H1 (cell line): ENCODE measurements around the gene FKBP2. TPM values are rescaled to one million over a fixed set of nuclear protein-coding genes. Genes with fewer than 3 reads are reported as not detected.

Experiments
- CTCF ChIA-PET: fragments of 300-600 bp; sonication (Branson Sonifier 250); formaldehyde crosslinking; loops from one replicate; lab custom pipeline; 2021; ENCODE audit not compliant: partially characterized antibody; lab: Charles Lee
- POLR2A ChIA-PET: fragments of 300-600 bp; sonication (Branson Sonifier 250); formaldehyde crosslinking; loops from one replicate; lab custom pipeline; 2021; ENCODE audit warnings: inconsistent platforms; ENCODE audit not compliant: partially characterized antibody; lab: Charles Lee
- DNase-seq, 2 experiments: peaks; one replicate each; pipeline versions ENCODE4 v3.0.0 to v3.0.0-alpha.2; 2010 to 2022; ENCODE audit warnings: low spot score in 2 of 2, low read depth in 1 of 2, mixed read lengths in 1 of 2
- FAIRE-seq: peaks from 2 replicates; lab custom pipeline; 2011; peaks lifted over from hg19 to GRCh38; lab: Jason Lieb, UNC
- H2AFZ ChIP-seq: 2 replicates; pipeline ENCODE4 v1.8.1; 2012; ENCODE audit warnings: low read length, inconsistent platforms
- H2AK5ac ChIP-seq: 2 replicates; pipeline ENCODE4 v1.6.1; 2013; ENCODE audit warnings: low read depth, low read length
- H2BK120ac ChIP-seq: replicated peaks from 2 replicates; pipeline ENCODE3; 2013; ENCODE audit warnings: low read depth, low read length, inconsistent platforms
- H2BK12ac ChIP-seq: 2 replicates; pipeline ENCODE4 v1.6.1; 2013; ENCODE audit warnings: low read depth, low read length
- H2BK15ac ChIP-seq: 2 replicates; pipeline ENCODE4 v1.6.1; 2013; ENCODE audit warnings: low read length
- H2BK20ac ChIP-seq: 2 replicates; pipeline ENCODE4 v1.6.1; 2013; ENCODE audit warnings: low read length
- H2BK5ac ChIP-seq: 2 replicates; pipeline ENCODE4 v1.6.1; 2013; ENCODE audit warnings: low read depth, low read length
- H3K14ac ChIP-seq: 2 replicates; pipeline ENCODE4 v1.6.1; 2013; ENCODE audit warnings: inconsistent platforms; ENCODE audit not compliant: insufficient read length
- H3K18ac ChIP-seq: 2 replicates; pipeline ENCODE4 v1.6.1; 2013; ENCODE audit warnings: low read length; ENCODE audit errors: extremely low read depth
- H3K23ac ChIP-seq: 2 replicates; pipeline ENCODE4 v1.6.1; 2013; ENCODE audit warnings: inconsistent platforms; ENCODE audit not compliant: insufficient read length
- H3K23me2 ChIP-seq: 2 replicates; pipeline ENCODE4 v1.6.1; 2013; ENCODE audit warnings: low read depth, low read length
- H3K27ac ChIP-seq: 2 replicates; pipeline ENCODE4 v1.6.1; 2011; ENCODE audit warnings: low read depth, low read length, inconsistent platforms
- H3K27me3 ChIP-seq, 4 experiments: replicated peaks in 1 of 4; 1 replicate in 1 of 4; 2 replicates in 3 of 4; pipeline versions ENCODE4 v1.6.1 to v1.8.1; 2011 to 2013; ENCODE audit warnings: low read length in 3 of 4, mild to moderate bottlenecking in 3 of 4, inconsistent platforms in 2 of 4, mixed read lengths in 2 of 4, moderate library complexity in 1 of 4; ENCODE audit not compliant: control insufficient read depth in 3 of 4, insufficient read depth in 3 of 4; ENCODE audit errors: extremely low read depth in 1 of 4
- H3K36me3 ChIP-seq, 4 experiments: 2 replicates each; pipeline versions ENCODE4 v1.6.1 to v1.8.1; 2011 to 2013; ENCODE audit warnings: mild to moderate bottlenecking in 4 of 4, low read length in 3 of 4, moderate library complexity in 2 of 4, control low read depth in 1 of 4, inconsistent platforms in 1 of 4; ENCODE audit not compliant: insufficient read depth in 4 of 4, control insufficient read depth in 2 of 4
- H3K4ac ChIP-seq: replicated peaks from 2 replicates; pipeline ENCODE3; 2013; ENCODE audit warnings: low read length, low read depth, mixed read lengths, inconsistent platforms; ENCODE audit not compliant: insufficient read length
- H3K4me1 ChIP-seq, 4 experiments: replicated peaks in 1 of 4; 1 replicate in 1 of 4; 2 replicates in 3 of 4; pipeline versions ENCODE4 v1.6.1 to v1.8.1; 2011 to 2013; ENCODE audit warnings: low read length in 3 of 4, inconsistent platforms in 2 of 4, mixed read lengths in 1 of 4; ENCODE audit not compliant: insufficient read depth in 4 of 4, control insufficient read depth in 3 of 4
- H3K4me2 ChIP-seq, 2 experiments: 2 replicates each; pipeline versions ENCODE4 v1.6.1 to v1.8.1; 2011 to 2013; ENCODE audit warnings: low read depth in 2 of 2, low read length in 2 of 2, control low read depth in 1 of 2, inconsistent platforms in 1 of 2, mild to moderate bottlenecking in 1 of 2; ENCODE audit not compliant: insufficient read depth in 1 of 2
- H3K4me3 ChIP-seq, 4 experiments: fragments of 200-600, 300-600 bp in 1 of 4; sonication (generic), shearing (Covaris generic), sonication (Bioruptor Twin) in 1 of 4; 2 replicates each; pipeline versions ENCODE4 v1.5.1 to v1.8.1; 2011 to 2016; ENCODE audit warnings: low read length in 4 of 4, low read depth in 3 of 4, control low read depth in 2 of 4, inconsistent platforms in 2 of 4, mild to moderate bottlenecking in 2 of 4, mixed read lengths in 1 of 4, moderate library complexity in 1 of 4; ENCODE audit not compliant: insufficient read depth in 2 of 4; ENCODE audit errors: extremely low read depth in 1 of 4
- H3K56ac ChIP-seq: replicated peaks from 2 replicates; pipeline ENCODE3; 2013; ENCODE audit warnings: low read depth, mild to moderate bottlenecking, mixed read lengths, low read length, inconsistent platforms; ENCODE audit not compliant: insufficient read length
- H3K79me1 ChIP-seq: 2 replicates; pipeline ENCODE4 v1.6.1; 2013; ENCODE audit warnings: low read depth, low read length, control low read depth
- H3K79me2 ChIP-seq, 2 experiments: 2 replicates each; pipeline versions ENCODE4 v1.6.1 to v1.8.1; 2012 to 2013; ENCODE audit warnings: low read length in 2 of 2, mild to moderate bottlenecking in 2 of 2, inconsistent platforms in 1 of 2; ENCODE audit not compliant: insufficient read depth in 2 of 2, control insufficient read depth in 1 of 2
- H3K9ac ChIP-seq, 4 experiments: replicated peaks in 1 of 4; 1 replicate in 1 of 4; 2 replicates in 3 of 4; pipeline versions ENCODE4 v1.6.1 to v1.8.1; 2011 to 2013; ENCODE audit warnings: low read depth in 3 of 4, low read length in 3 of 4, control low read depth in 2 of 4, mild to moderate bottlenecking in 2 of 4, moderate library complexity in 2 of 4, inconsistent platforms in 1 of 4; ENCODE audit errors: extremely low read depth in 1 of 4
- H3K9me3 ChIP-seq, 2 experiments: 2 replicates each; pipeline versions ENCODE4 v1.6.1 to v1.8.1; 2012 to 2013; ENCODE audit warnings: mild to moderate bottlenecking in 2 of 2, moderate library complexity in 2 of 2, control low read depth in 1 of 2, inconsistent platforms in 1 of 2, low read depth in 1 of 2, low read length in 1 of 2, mixed read lengths in 1 of 2; ENCODE audit not compliant: insufficient read depth in 2 of 2
- H4K20me1 ChIP-seq, 2 experiments: replicated peaks in 1 of 2; 2 replicates each; pipeline versions ENCODE3 to v1.8.1; 2011 to 2013; ENCODE audit warnings: inconsistent platforms in 2 of 2, low read length in 2 of 2, mild to moderate bottlenecking in 1 of 2; ENCODE audit not compliant: insufficient read depth in 2 of 2, control insufficient read depth in 1 of 2
- H4K5ac ChIP-seq: 2 replicates; pipeline ENCODE4 v1.6.1; 2013; ENCODE audit warnings: low read length, low read depth, mixed read lengths, inconsistent platforms; ENCODE audit not compliant: insufficient read length
- H4K8ac ChIP-seq: 2 replicates; pipeline ENCODE4 v1.8.0; 2013; ENCODE audit warnings: mild to moderate bottlenecking, moderate library complexity, low read length, inconsistent platforms; ENCODE audit not compliant: insufficient read depth; ENCODE audit errors: extremely low read depth
- H4K91ac ChIP-seq: replicated peaks from 2 replicates; pipeline ENCODE3; 2013; ENCODE audit warnings: low read length, mixed read lengths, inconsistent platforms; ENCODE audit not compliant: insufficient read length
- MAX ChIP-seq: IDR thresholded peaks from 2 replicates; pipeline ENCODE4 v1.6.1; 2012; ENCODE audit warnings: inconsistent platforms
- SIRT6 ChIP-seq: IDR thresholded peaks from one replicate; pipeline ENCODE4 v1.7.1; 2012; ENCODE audit warnings: low read length, inconsistent platforms
- SP1 ChIP-seq: IDR thresholded peaks from 2 replicates; pipeline ENCODE4 v1.6.1; 2011; ENCODE audit warnings: low read depth, low read length
- USF2 ChIP-seq: IDR thresholded peaks from 2 replicates; pipeline ENCODE4 v1.6.1; 2011; ENCODE audit warnings: low read length, improper control_type of control experiment
- WGBS, 2 experiments: shearing (Covaris generic) in 1 of 2; methylation state at CpG; one replicate each; pipeline versions ENCODE4 v1.1.6 to v1.1.7; 2013 to 2015; ENCODE audit warnings: low lambda C conversion rate in 2 of 2, mixed read lengths in 2 of 2, inconsistent platforms in 1 of 2, low coverage in 1 of 2, missing lambda C conversion rate in 1 of 2; ENCODE audit not compliant: insufficient replicate concordance in 2 of 2, insufficient coverage in 1 of 2, insufficient read length in 1 of 2; ENCODE audit errors: extremely low coverage in 1 of 2, missing lambda C conversion rate in 1 of 2; 5-methylcytosine and 5-hydroxymethylcytosine counted together
- polyA plus RNA-seq, 7 experiments: library from polyadenylated mRNA; depleted of rRNA in 3 of 7; stranded (reverse) in 5 of 7; unstranded in 2 of 7; fragments of >200 nt in 5 of 7; fragments of 200-250 nt in 2 of 7; gene quantifications; 1 replicate in 5 of 7; 2 replicates in 1 of 7; 4 replicates in 1 of 7; pipeline versions ENCODE4 v1.2.1 to v1.2.3, GENCODE V29; 2011 to 2013; ENCODE audit warnings: missing spikeins in 2 of 7, mixed read lengths in 2 of 7
- total RNA-seq: library from RNA; stranded (reverse); fragmentation: NEBNext Ultra II Directional; extraction: Animal tissue kit (Norgen Biotek cat#: 25700); gene quantifications from 2 replicates; pipeline ENCODE4 v1.2.1, GENCODE V29; 2021

The FKBP2 gene
- total and polyA plus RNA-seq, 2 of the 8 experiments (the other 6 are each of a cell fraction or from before 2014, with no cell fraction given): 41.7 to 52.5 TPM

- H3K9ac ChIP-seq: no peak overlapping the region
- H2BK20ac ChIP-seq: no peak overlapping the region
- H3K4me2 ChIP-seq: no peak overlapping the region
- no peak for DNase-seq
- H3K18ac ChIP-seq: no peak overlapping the region
- CTCF ChIA-PET: interaction anchor here (0.6 to 13.7 kb wide), 8 partner anchors 13 to 1890 kb away, joined by 3 to 168 read pairs (median 4); partner anchors contain the start of genes CATSPERZ, ESRRA and PLCB3
- TF ChIP-seq SIRT6: no peak
- TF ChIP-seq USF2: no peak
- TF ChIP-seq MAX: no peak
- no peak for TF ChIP-seq SP1
- H4K5ac ChIP-seq: no peak overlapping the region
- no peak overlapping the region for H3K4me3 ChIP-seq
- no peak overlapping the region for H2BK15ac ChIP-seq
- no peak overlapping the region for H3K56ac ChIP-seq
- H3K27ac ChIP-seq: no peak overlapping the region
- H4K91ac ChIP-seq: no peak overlapping the region
- no peaks in the 10 kb centered on the region for H3K23me2 ChIP-seq
- no peak overlapping the region for H2BK12ac ChIP-seq
- H3K36me3 ChIP-seq: no peaks in the 10 kb centered on the region; a peak in 1 of 8 replicates
- no peaks in the 10 kb centered on the region; the same call in 1 of the 2 replicates for H3K79me1 ChIP-seq
- peak overlapping the region; percentile 35; the same call in 1 of the 2 replicates for H2BK5ac ChIP-seq
- H3K9me3 ChIP-seq: no peaks in the 10 kb centered on the region
- no peaks in the 10 kb centered on the region for H3K27me3 ChIP-seq
- no peak overlapping the region for H2AFZ ChIP-seq
- 0 out of 4 replicates have a peak, but pooled peaks cover 0 to 4% of the 10 kb centered on the region in 2 experiments for H3K79me2 ChIP-seq
- H2AK5ac ChIP-seq: no peak overlapping the region
- H3K4ac ChIP-seq: no peak overlapping the region
- no peaks in the 10 kb centered on the region for H4K20me1 ChIP-seq
- FAIRE-seq: no peak
- WGBS, 2 experiments: 81% methylated on average over 2 of the region's 2 CpGs; no CpG with 5 or more reads in 1 of the 2 experiments
- POLR2A ChIA-PET: interaction anchor here (0.6 to 0.8 kb wide), 2 partner anchors 18 to 32 kb away, joined by 3 read pairs; no protein-coding TSS in a partner anchor
- H2BK120ac ChIP-seq: no peak overlapping the region
- no peak overlapping the region for H3K23ac ChIP-seq
- H3K14ac ChIP-seq: no peak overlapping the region
- no peak overlapping the region for H4K8ac ChIP-seq
- H3K4me1 ChIP-seq: peaks cover 0 to 5% (median 2%) of the 10 kb centered on the region in 4 experiments; a peak in 1 of 7 replicates
These were observed 34.9 kb downstream of the FKBP2 start for GRCh38 chr11:64275841-64276240.
